GM19239 (cell line): ENCODE data around the gene SCP2.
A peak's percentile ranks its signal among the peaks of the same experiment; 100 is the strongest.
"Not testable (repeated sequence)": the region's sequence is repeated elsewhere in the genome, so short reads cannot be mapped to it uniquely, and the experiment has no call there.

Experiments used
- DNase-seq: peaks from one replicate; pipeline ENCODE4 v3.0.0; 2011; ENCODE audit warnings: low spot score; ENCODE audit not compliant: insufficient read length
- FAIRE-seq: peaks from 2 replicates; lab custom pipeline; 2011; peaks lifted over from hg19 to GRCh38; lab: Jason Lieb, UNC

Gene SCP2

DNA sequence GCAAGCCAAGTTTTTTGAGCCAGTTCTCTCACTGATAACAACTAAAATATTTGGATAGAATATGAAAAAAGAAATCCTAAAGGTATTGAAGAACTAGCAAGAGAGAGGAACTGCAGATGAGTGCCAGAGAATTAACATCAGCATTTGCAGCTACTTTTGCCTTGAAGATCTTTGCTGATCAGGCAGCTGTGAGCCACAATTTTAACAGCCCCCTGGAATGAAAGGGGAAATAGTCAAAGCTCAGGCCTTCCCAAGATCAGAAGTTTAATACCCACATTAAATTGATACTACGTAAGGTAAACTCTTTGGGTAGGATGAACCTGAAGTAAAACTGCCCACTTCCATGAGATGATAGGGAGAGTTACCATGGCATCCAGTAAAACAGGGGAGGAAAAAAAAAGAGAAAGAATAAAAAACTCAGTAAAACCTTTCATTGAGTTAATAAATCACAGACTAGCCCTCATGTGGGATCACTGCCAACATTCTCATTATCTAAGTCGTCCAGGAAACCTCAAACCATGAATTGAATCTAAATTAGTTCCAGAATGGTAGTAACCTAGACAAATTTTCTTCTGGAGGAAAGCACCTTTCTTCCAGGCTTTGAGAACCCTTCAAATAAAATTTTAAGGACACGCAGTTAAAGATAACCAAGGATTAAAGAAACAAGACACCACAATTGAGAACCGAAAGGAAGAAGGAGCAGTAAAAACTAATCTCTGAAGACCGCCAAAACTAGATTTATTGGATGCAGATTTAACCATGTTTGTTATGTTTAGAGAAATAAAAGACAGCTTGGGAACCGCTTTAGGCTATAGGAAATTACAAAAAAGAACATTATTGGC lies 28.3 kb downstream of the SCP2 start:
- DNase-seq, result no peak
- peak; percentile 61 for FAIRE-seq

DNA sequence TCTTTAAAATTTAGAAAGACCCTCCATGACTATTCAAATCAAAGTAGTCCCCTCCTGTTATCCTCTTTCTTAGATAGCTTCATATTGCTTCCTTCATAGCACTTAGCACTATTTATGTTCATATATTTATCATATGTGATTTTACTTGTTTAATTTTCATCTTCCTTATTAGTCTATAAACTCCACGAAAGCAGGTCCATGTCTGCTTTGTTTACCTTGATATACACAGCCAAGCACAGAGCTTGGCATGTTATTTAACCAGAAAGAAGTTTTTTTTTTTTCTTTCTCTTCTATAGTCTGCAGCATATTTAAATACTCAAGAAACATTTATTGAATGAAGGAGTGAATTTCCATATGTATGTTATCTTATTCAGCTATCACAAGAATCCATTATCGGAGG lies 36.0 kb downstream of the SCP2 start:
- DNase-seq, result no peak
- FAIRE-seq, result no peak

GRCh38 chr1:52967666-52968065 lies 40.6 kb downstream of the SCP2 start:
- FAIRE-seq (no peak), DNase-seq (no peak)

- DNase-seq, FAIRE-seq: not testable (repeated sequence)
These were observed 42.2 kb downstream of the SCP2 start for GRCh38 chr1:52969234-52969633.

GRCh38 chr1:52970149-52970548 lies 43.1 kb downstream of the SCP2 start:
- DNase-seq, result no peak
- no peak for FAIRE-seq

DNA sequence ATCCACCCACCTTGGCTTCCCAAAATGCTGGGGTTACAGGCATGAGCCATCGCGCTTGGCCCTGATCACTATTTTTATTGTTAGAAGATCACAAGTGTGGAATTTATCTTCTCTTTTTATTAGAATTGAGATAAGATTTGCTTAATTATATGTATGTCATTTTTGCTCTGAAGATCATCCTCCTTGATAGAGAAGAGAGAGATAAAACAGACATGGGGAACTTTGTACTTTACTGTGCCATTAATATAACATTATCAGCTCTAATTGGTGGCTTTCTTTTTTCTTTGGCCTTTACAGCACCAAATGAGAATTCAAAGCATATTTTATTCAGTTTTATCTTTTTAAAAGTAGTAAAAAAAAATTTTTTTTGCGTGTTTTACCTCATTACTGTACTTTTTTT lies 46.8 kb downstream of the SCP2 start:
- FAIRE-seq (no peak), DNase-seq (no peak)

DNA sequence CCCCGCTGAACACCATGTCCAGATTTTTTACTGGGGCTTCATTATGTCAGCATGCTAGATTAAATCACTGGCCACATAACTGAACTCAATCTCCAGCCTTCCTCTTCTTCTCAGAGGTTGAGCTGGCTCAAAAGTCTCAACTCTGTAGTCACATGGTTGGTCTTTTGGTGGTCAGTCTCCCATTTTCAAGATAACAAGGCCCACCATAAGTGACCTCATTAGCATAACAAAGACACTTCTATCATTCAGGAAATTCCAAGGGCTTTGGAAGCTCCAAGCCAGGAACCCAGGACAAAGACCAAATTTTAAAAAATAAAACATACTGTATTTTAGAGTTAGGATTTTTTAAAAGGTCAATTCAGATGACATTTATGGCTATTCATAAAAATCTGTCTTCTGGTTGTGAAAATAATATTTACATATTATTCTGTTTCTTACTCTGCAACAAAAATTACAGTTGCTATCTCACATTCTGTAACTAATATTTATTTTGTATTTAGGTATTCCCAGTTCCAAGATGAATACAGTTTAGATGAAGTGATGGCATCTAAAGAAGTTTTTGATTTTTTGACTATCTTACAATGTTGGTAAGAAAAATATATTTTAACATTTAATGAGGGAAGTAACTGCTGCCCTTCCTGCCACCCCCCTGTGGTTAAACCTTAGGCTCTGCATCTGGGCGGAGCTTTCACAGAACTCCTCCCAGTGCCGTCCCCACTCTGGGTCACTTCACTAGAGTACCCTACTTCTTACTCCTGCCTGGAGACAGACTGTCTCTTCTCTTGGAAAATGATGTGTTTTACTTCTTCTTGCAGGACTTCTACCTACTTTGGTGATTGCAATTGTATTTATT lies 49.3 kb downstream of the SCP2 start:
- peak; percentile 33 for FAIRE-seq

DNA sequence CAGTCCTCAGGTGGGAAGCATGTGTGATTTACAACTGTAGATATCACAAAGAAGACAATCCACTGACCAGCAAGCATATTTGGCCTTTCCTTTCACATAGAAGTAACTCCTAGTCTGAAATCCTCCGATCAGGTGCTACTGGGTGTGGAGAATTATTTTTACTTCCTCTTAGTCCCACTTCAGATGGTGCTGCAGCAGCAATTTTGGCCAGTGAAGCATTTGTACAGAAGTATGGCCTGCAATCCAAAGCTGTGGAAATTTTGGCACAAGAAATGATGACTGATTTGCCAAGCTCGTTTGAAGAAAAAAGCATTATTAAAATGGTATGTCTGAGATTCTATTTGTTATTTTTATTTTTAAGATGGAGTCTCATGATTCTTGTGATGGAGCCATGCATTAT lies 51.0 kb downstream of the SCP2 start:
- DNase-seq, result no peak
- no peak for FAIRE-seq

More for the DNA sequence above, 49.3 kb downstream of the SCP2 start:
- DNase-seq, result no peak

GRCh38 chr1:52992733-52993132 lies 65.7 kb downstream of the SCP2 start:
- not testable (repeated sequence) for DNase-seq, FAIRE-seq

DNA sequence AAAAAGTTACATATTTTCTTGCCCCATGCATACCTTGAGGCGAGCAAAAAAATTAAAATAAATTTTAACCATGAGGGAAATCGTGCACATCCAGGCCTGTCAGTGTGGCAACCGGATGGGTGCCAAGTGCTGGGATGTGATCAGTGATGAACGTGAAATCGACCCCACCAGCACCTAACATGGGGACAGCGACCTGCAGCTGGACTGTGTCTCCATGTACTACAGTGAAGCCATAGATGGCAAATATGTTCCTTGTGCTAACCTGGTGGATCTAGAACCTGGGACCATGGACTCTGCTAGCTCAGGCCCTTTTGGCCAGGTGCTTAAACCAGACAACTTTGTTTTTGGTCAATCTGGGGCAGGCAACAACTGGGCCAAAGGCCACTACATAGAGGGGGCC lies 67.6 kb downstream of the SCP2 start:
- FAIRE-seq (no peak), DNase-seq (no peak)

DNA sequence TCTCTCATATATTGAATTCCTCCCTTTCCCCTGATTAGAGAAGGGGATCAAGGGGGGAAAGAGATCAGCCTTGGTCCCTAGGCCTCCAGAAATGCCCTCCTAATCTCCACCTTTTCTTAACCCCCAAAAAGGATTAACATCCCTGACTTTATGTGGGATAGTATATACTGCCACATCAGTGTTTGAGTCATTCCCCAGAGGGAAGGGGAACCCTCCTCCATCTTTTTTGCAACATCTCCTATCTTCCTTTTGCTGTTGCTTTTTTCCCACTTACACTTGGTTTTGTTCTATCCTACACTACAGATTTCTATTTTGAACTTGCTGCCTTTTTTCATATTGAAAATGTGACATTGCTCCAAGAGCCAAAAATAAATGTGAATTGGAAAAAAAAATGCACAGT lies 69.6 kb downstream of the SCP2 start:
- FAIRE-seq, result no peak

GRCh38 chr1:53001128-53001527 lies 74.1 kb downstream of the SCP2 start:
- DNase-seq, result no peak
- no peak for FAIRE-seq

More for the DNA sequence above, 69.6 kb downstream of the SCP2 start:
- no peak for DNase-seq

GRCh38 chr1:53006612-53007011 lies 79.5 kb downstream of the SCP2 start:
- FAIRE-seq, DNase-seq: not testable (repeated sequence)

DNA sequence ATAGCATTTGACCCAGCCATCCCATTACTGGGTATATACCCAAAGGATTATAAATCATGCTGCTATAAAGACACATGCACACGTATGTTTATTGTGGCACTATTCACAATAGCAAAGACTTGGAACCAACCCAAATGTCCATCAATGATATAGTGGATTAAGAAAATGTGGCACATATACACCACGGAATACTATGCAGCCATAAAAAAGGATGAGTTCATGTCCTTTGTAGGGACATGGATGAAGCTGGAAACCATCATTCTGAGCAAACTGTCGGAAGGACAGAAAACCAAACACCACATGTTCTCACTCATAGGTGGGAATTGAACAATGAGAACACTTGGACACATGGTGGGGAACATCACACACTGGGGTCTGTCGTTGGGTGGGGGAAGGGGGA lies 83.2 kb downstream of the SCP2 start:
- not testable (repeated sequence) for FAIRE-seq

DNA sequence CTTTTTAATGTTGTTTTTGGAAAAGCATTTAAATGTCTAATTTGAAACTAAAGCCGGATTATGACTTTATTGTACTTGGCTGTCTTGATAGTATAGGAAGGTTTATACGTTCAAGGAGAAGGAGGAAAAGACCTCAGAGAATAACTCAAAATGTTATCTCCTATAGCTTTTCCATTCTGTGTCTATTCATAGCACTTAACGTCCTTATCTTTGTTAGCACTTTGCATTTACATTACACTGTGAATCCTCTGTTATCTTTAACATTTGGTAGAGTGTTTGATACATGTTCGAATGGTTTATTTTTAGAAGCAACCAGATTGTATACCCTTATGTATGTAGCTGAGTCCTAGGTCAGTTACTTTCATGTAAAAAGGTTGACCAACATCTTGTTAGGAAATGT lies 84.1 kb downstream of the SCP2 start:
- FAIRE-seq, result no peak
- DNase-seq, result no peak

More for the DNA sequence above, 83.2 kb downstream of the SCP2 start:
- DNase-seq, result not testable (repeated sequence)

DNA sequence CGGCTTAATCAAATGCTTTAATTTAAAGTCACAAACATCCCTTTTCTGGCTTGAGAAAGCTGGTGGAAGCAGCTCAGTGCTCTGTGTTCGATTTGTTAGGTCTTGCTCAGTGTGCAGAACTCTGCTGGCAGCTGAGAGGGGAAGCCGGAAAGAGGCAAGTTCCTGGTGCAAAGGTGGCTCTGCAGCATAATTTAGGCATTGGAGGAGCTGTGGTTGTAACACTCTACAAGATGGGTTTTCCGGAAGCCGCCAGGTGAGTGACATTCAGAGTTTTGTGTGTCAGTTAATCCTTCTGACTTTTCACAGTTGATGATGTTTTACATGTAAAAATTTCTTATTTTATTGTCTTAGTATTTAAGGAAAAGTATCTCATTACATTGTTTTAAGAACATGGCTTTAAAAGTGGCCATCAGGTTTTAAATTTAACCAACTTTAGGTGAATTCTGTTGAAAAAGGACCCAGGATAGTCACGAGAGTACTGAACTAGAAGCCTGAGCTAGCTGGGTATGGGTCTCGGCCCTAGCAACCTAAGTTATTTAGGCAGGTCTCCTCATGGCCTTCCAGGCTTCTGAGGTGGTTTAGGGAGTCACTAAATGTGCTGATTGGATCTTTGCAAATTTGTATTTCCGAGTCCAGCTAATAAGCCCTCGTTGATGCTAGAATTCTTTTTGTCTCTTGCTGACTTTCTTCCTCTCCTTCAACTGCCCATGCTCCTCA lies 87.9 kb downstream of the SCP2 start:
- peak; percentile 83 for DNase-seq
- FAIRE-seq, result peak; percentile 95

DNA sequence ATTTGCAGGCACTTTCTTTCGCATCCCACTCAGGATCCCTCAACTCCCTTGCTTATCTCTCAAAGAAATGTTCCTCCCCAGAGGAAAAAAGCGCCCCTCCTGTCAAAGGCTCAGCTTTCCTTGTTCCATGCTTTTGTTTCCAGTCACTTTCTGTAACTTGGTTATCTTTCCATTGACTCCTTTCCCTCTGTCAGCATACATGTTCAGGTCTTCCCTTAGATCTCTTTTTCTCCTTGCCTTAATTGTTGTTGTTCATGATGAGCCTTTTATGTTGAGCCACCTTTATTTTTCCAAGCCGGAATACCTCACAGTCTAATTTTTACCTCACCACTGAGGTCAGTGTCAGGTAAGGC lies 88.4 kb downstream of the SCP2 start:
- FAIRE-seq, result no peak
- DNase-seq, result no peak

DNA sequence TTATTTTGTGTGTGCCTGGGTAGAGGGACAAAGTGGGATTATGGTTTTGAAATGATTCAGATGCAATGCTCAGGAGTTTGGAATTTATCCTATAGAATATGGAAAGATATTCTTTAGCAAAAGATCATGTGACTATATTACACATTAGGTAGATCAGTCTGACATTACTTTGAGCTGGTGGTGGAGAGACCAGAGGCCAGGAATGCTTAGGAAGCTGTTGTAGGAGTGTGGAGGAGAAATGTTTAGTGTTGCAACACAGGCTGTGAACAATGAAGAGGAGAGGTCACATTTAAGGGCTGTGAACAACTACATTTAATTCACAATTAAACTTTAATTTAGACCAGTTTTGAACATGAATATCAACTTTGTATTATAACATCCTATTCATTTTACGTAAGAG lies 89.6 kb downstream of the SCP2 start:
- FAIRE-seq (no peak), DNase-seq (no peak)

DNA sequence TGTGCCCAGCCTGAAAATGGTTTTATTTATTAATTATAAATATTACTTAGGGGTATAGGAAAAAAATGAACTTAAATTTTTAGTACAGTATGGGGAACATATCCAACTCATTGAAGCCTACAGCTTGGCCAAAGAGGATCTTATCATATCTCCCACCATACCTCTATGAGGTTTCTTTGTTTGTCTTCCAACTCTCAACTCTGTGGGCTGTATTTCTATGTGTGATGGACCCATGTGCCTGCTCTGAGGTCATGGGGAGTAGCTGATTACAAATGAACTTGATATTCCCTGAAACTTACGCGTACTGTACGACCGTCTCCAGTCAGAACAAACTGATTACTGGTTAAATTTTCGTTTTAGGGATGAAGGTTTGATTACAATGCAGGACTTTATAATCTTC lies 93.5 kb downstream of the SCP2 start:
- DNase-seq (no peak), FAIRE-seq (no peak)

- no peak for FAIRE-seq
- DNase-seq, result no peak
These were observed 95.1 kb downstream of the SCP2 start for GRCh38 chr1:53022179-53022578.

- DNase-seq (no peak), FAIRE-seq (no peak)
These were observed 96.5 kb downstream of the SCP2 start for GRCh38 chr1:53023546-53023945.
